HUES6 (cell line): ENCODE measurements around the gene CRYL1.

Experiments
- H3K27ac ChIP-seq: 2 replicates; pipeline ENCODE4 v1.7.0; 2013; ENCODE audit warnings: low read depth, mild to moderate bottlenecking, low read length, inconsistent platforms
- H3K27me3 ChIP-seq: 2 replicates; pipeline ENCODE4 v1.6.1; 2013; ENCODE audit warnings: low read length; ENCODE audit not compliant: control insufficient read depth, insufficient read depth
- H3K36me3 ChIP-seq: 2 replicates; pipeline ENCODE4 v1.6.1; 2013; ENCODE audit warnings: low read length; ENCODE audit not compliant: control insufficient read depth, insufficient read depth
- H3K4me1 ChIP-seq: 2 replicates; pipeline ENCODE4 v1.6.1; 2013; ENCODE audit warnings: low read length; ENCODE audit not compliant: control insufficient read depth, insufficient read depth
- H3K4me3 ChIP-seq: 2 replicates; pipeline ENCODE4 v1.5.1; 2013; ENCODE audit warnings: low read depth, low read length
- H3K9ac ChIP-seq: one replicate; pipeline ENCODE4 v1.6.1; 2013; ENCODE audit warnings: mild to moderate bottlenecking, low read length
- H3K9me3 ChIP-seq: 2 replicates; pipeline ENCODE4 v1.6.1; 2013; ENCODE audit warnings: low read depth, low read length; ENCODE audit not compliant: control insufficient read depth, insufficient read depth

Gene CRYL1

DNA sequence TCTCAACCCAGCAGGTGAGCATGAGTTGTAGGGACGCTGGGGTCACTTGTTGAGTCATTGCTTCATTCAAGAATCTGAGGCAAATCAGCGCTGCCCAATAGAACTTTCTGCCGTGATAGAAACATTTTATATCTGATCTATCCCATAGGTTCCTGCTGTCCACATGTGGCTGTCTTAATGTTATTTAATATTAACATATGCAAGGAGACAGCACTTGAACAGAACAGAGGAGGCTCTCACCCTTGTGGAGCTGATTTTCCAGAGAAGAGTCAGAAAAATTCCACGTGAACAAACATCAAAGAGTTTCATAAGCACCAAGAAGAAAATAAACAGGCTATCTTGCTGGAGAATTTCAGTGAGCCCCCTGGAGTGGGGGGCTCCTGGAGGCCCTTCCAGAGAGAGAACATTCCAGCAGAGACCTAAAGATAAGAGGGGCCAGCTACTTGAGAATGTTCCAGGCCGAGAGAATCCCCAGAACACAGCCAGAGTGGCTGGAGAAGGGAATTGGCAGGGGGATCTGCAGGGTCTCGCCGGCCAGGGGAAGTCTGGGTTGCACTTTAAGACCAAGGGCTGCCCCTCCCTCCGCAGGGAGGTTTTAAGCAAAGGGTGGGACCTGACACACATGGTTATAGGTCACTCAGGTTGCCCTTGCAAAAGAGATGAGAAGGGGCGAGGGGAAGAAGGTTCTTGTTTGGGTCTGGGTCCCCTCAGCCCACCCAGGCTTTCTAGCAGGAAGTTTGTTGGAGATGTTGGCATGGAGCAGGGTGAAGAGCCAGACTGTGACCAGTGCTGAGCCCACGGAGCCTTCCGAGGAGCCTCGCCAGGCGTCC lies 135.7 kb downstream of the CRYL1 start:
- no peak overlapping the region for H3K9ac ChIP-seq
- H3K36me3 ChIP-seq = no peaks in the 10 kb centered on the region
- no peak overlapping the region for H3K4me3 ChIP-seq
- no peak overlapping the region; the same call in 1 of the 2 replicates for H3K27ac ChIP-seq
- peaks cover 22% of the 10 kb centered on the region; the same call in 1 of the 2 replicates for H3K9me3 ChIP-seq
- no peaks in the 10 kb centered on the region for H3K4me1 ChIP-seq
- no peaks in the 10 kb centered on the region for H3K27me3 ChIP-seq

GRCh38 chr13:20388184-20388583 lies 137.5 kb downstream of the CRYL1 start:
- Histone ChIP-seq H3K27me3 (no peaks in the 10 kb centered on the region), H3K36me3 (no peaks in the 10 kb centered on the region), H3K27ac (no peak overlapping the region), H3K4me3 (no peak overlapping the region), H3K9ac (no peak overlapping the region), H3K4me1 (no peaks in the 10 kb centered on the region), H3K9me3 (peaks cover 16% of the 10 kb centered on the region; the same call in 1 of the 2 replicates)

- Histone ChIP-seq H3K27me3 (no peaks in the 10 kb centered on the region), H3K4me3 (no peak overlapping the region), H3K4me1 (no peaks in the 10 kb centered on the region), H3K9ac (no peak overlapping the region), H3K9me3 (peaks cover 11% of the 10 kb centered on the region; the same call in 1 of the 2 replicates), H3K27ac (no peak overlapping the region), H3K36me3 (no peaks in the 10 kb centered on the region)
Observed at GRCh38 chr13:20387441-20387971, 138.2 kb downstream of the CRYL1 start.

- peaks cover 8% of the 10 kb centered on the region; the same call in 1 of the 2 replicates for H3K9me3 ChIP-seq
- H3K36me3 ChIP-seq = no peaks in the 10 kb centered on the region
- no peak overlapping the region for H3K27ac ChIP-seq
- H3K4me1 ChIP-seq = no peaks in the 10 kb centered on the region
- no peak overlapping the region for H3K4me3 ChIP-seq
- no peaks in the 10 kb centered on the region for H3K27me3 ChIP-seq
- H3K9ac ChIP-seq = no peak overlapping the region
Observed at GRCh38 chr13:20387006-20387405, 138.7 kb downstream of the CRYL1 start.

GRCh38 chr13:20383058-20383457 lies 142.6 kb downstream of the CRYL1 start:
- H3K36me3 ChIP-seq = no peaks in the 10 kb centered on the region
- H3K9me3 ChIP-seq = no peaks in the 10 kb centered on the region
- no peaks in the 10 kb centered on the region for H3K4me1 ChIP-seq
- H3K27me3 ChIP-seq = no peaks in the 10 kb centered on the region
- no peak overlapping the region for H3K4me3 ChIP-seq
- no peak overlapping the region for H3K27ac ChIP-seq
- no peak overlapping the region for H3K9ac ChIP-seq

GRCh38 chr13:20381401-20381800 lies 144.3 kb downstream of the CRYL1 start:
- H3K4me1 ChIP-seq = no peaks in the 10 kb centered on the region
- no peak overlapping the region for H3K27ac ChIP-seq
- H3K4me3 ChIP-seq = no peak overlapping the region
- H3K36me3 ChIP-seq = no peaks in the 10 kb centered on the region
- no peaks in the 10 kb centered on the region for H3K9me3 ChIP-seq
- no peaks in the 10 kb centered on the region for H3K27me3 ChIP-seq
- no peak overlapping the region for H3K9ac ChIP-seq

DNA sequence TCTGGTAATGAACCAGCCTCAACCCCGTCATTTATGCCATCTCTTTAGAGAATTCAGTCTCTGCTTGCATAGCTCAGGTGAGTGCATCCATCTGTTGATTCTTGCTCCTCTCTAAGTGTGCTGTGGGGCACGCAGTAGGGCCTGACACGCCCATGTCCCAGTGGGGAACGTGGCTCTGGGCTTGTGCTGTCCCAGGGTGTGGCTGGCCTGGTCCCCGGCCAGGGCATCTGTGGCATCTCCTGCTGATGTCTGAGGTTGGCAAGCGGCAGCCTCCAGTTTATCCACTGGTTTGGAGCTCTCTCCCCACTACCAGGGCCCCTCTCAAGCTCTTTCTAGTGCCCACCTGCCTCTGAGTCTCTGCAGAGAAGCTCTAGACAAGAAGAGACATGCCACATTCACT lies 146.9 kb downstream of the CRYL1 start:
- no peaks in the 10 kb centered on the region for H3K36me3 ChIP-seq
- no peak overlapping the region for H3K4me3 ChIP-seq
- no peak overlapping the region for H3K27ac ChIP-seq
- H3K9ac ChIP-seq = no peak overlapping the region
- H3K4me1 ChIP-seq = no peaks in the 10 kb centered on the region
- H3K9me3 ChIP-seq = no peaks in the 10 kb centered on the region
- H3K27me3 ChIP-seq = no peaks in the 10 kb centered on the region

DNA sequence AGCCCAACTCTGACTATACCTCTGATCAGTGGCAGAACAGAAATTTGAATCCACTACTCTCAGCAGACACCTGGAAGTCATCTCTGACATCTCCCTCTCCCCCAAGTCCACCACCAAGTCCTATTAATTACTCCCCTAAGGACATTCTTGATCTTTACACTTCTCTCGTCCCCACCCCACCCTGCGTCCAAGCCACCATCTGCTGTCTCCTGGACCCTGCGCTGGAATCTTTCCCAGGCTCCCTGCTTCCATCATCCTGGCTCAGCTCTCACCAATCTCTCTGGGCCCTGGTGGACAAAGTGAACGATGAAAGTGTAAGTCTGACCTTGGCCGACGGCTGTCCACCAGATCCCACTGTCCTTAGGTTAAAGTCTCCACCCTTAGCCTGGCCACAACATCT lies 147.9 kb downstream of the CRYL1 start:
- Histone ChIP-seq H3K27ac (no peak overlapping the region), H3K9me3 (no peaks in the 10 kb centered on the region), H3K27me3 (no peaks in the 10 kb centered on the region), H3K36me3 (no peaks in the 10 kb centered on the region), H3K4me1 (no peaks in the 10 kb centered on the region), H3K9ac (no peak overlapping the region), H3K4me3 (no peak overlapping the region)

DNA sequence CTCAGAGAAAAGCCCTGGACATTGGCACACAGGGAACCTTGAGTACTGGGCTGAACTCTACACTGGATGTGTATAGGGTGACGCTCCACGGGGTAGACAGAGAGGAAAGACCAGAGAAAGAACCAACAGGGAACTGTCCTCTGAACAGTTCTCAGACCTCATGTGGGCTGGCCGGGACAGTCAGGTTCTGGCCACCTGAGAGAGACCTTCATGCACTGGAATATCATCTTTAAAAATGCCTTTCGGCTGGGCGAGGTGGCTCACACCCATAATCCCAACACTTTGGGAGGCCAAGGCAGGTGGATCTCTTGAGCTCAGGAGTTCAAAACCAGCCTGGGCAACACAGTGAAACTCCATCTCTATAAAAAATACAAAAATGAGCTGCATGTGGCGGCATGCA lies 149.8 kb downstream of the CRYL1 start:
- Histone ChIP-seq H3K27ac (no peak overlapping the region), H3K9ac (no peak overlapping the region), H3K4me3 (no peak overlapping the region), H3K4me1 (peaks cover 3% of the 10 kb centered on the region; the same call in 1 of the 2 replicates), H3K9me3 (no peaks in the 10 kb centered on the region), H3K36me3 (no peaks in the 10 kb centered on the region), H3K27me3 (no peaks in the 10 kb centered on the region)

- no peak overlapping the region for H3K4me3 ChIP-seq
- no peak overlapping the region for H3K9ac ChIP-seq
- no peaks in the 10 kb centered on the region for H3K36me3 ChIP-seq
- H3K9me3 ChIP-seq = no peaks in the 10 kb centered on the region
- peaks cover 4% of the 10 kb centered on the region; the same call in 1 of the 2 replicates for H3K4me1 ChIP-seq
- H3K27me3 ChIP-seq = no peaks in the 10 kb centered on the region
- H3K27ac ChIP-seq = no peak overlapping the region
Observed at GRCh38 chr13:20373861-20374260, 151.8 kb downstream of the CRYL1 start.

- H3K27ac ChIP-seq = no peak overlapping the region
- no peak overlapping the region for H3K4me3 ChIP-seq
- no peaks in the 10 kb centered on the region for H3K27me3 ChIP-seq
- peaks cover 4% of the 10 kb centered on the region; the same call in 1 of the 2 replicates for H3K4me1 ChIP-seq
- no peaks in the 10 kb centered on the region for H3K9me3 ChIP-seq
- no peak overlapping the region for H3K9ac ChIP-seq
- H3K36me3 ChIP-seq = no peaks in the 10 kb centered on the region
Observed at GRCh38 chr13:20371825-20372224, 153.8 kb downstream of the CRYL1 start.
